Mesothelial cell of epicardium (in vitro differentiated cells): ENCODE data around the gene RAB28. TPM values are rescaled to one million over a fixed set of nuclear protein-coding genes. Genes with fewer than 3 reads are reported as not detected.
A peak's percentile ranks its signal among the peaks of the same experiment; 100 is the strongest.

Source experiments
- DNase-seq, 2 experiments: peaks; one replicate each; pipeline ENCODE4 v3.0.0; 2021; ENCODE audit warnings: low spot score in 2 of 2; ENCODE audit not compliant: unreplicated experiment in 2 of 2
- H3K27ac Mint-ChIP-seq: 2 replicates; pipeline ENCODE4 v1.8.0; 2021; ENCODE audit warnings: mixed read lengths
- H3K27me3 Mint-ChIP-seq: 2 replicates; pipeline ENCODE4 v1.8.0; 2021; ENCODE audit warnings: low read depth, mixed read lengths
- H3K36me3 Mint-ChIP-seq: 2 replicates; pipeline ENCODE4 v1.8.0; 2021; ENCODE audit warnings: mixed read lengths
- H3K4me1 Mint-ChIP-seq: 2 replicates; pipeline ENCODE4 v1.8.0; 2021; ENCODE audit warnings: mixed read lengths
- H3K4me3 Mint-ChIP-seq: 2 replicates; pipeline ENCODE4 v1.8.0; 2021; ENCODE audit warnings: mild to moderate bottlenecking, moderate library complexity, mixed read lengths
- H3K9me3 Mint-ChIP-seq: 2 replicates; pipeline ENCODE4 v1.8.0; 2021; ENCODE audit warnings: mixed read lengths
- CTCF ChIP-seq: fragments of 200-600 bp; sonication (generic); IDR thresholded peaks from one replicate; pipeline ENCODE4 v1.5.0; 2021; ENCODE audit warnings: antibody characterized with exemption; ENCODE audit not compliant: unreplicated experiment
- total RNA-seq: library from RNA; stranded (reverse); gene quantifications from 3 replicates; pipeline ENCODE4 v1.2.1, GENCODE V29; 2021

Gene RAB28
- total RNA-seq, 1 donor from 2014 or later, result 18.4 TPM

GRCh38 chr4:13527981-13528820, 44.1 kb upstream of the RAB28 start:
- no peaks in the 10 kb centered on the region for H3K4me1 Mint-ChIP-seq
- no peak for TF ChIP-seq CTCF
- H3K36me3 Mint-ChIP-seq, result no peaks in the 10 kb centered on the region
- H3K27me3 Mint-ChIP-seq, result peaks cover 98% of the 10 kb centered on the region
- no peak overlapping the region for H3K27ac Mint-ChIP-seq
- DNase-seq, result peak in 1 of 2 experiments; percentile 37
- H3K4me3 Mint-ChIP-seq, result no peak overlapping the region
- no peaks in the 10 kb centered on the region for H3K9me3 Mint-ChIP-seq

GRCh38 chr4:13527192-13527980, 43.2 kb upstream of the RAB28 start:
- DNase-seq, result peak in 1 of 2 experiments; percentile 36
- TF ChIP-seq CTCF, result no peak
- H3K4me3 Mint-ChIP-seq, result no peak overlapping the region
- no peaks in the 10 kb centered on the region for H3K36me3 Mint-ChIP-seq
- no peak overlapping the region for H3K27ac Mint-ChIP-seq
- peaks cover 98% of the 10 kb centered on the region for H3K27me3 Mint-ChIP-seq
- H3K9me3 Mint-ChIP-seq, result no peaks in the 10 kb centered on the region
- no peaks in the 10 kb centered on the region for H3K4me1 Mint-ChIP-seq

GRCh38 chr4:13526658-13527057, 42.5 kb upstream of the RAB28 start:
- Mint-ChIP-seq H3K27ac (no peak overlapping the region), H3K36me3 (no peaks in the 10 kb centered on the region), H3K4me3 (no peak overlapping the region), H3K27me3 (peaks cover 98% of the 10 kb centered on the region), H3K9me3 (no peaks in the 10 kb centered on the region), H3K4me1 (no peaks in the 10 kb centered on the region)
- DNase-seq, result no peak
- no peak for TF ChIP-seq CTCF

- Mint-ChIP-seq H3K4me1 (no peaks in the 10 kb centered on the region), H3K36me3 (no peaks in the 10 kb centered on the region), H3K27me3 (peaks cover 97% of the 10 kb centered on the region), H3K9me3 (no peaks in the 10 kb centered on the region), H3K27ac (no peak overlapping the region), H3K4me3 (no peak overlapping the region)
- DNase-seq, result no peak
- TF ChIP-seq CTCF, result no peak
Measured at GRCh38 chr4:13525606-13526281, 41.6 kb upstream of the RAB28 start.

GRCh38 chr4:13524504-13525243, 40.5 kb upstream of the RAB28 start:
- peaks cover 92% of the 10 kb centered on the region for H3K27me3 Mint-ChIP-seq
- peak in 1 of 2 experiments; percentile 37 for DNase-seq
- no peak overlapping the region for H3K4me3 Mint-ChIP-seq
- no peak for TF ChIP-seq CTCF
- no peaks in the 10 kb centered on the region for H3K9me3 Mint-ChIP-seq
- no peaks in the 10 kb centered on the region for H3K36me3 Mint-ChIP-seq
- no peak overlapping the region for H3K27ac Mint-ChIP-seq
- no peaks in the 10 kb centered on the region for H3K4me1 Mint-ChIP-seq
